Ammon's horn (tissue), 1 donor: ENCODE results near the gene ZNRF2.

ENCODE experiments used
- DNase-seq: peaks from one replicate; pipeline ENCODE4 v3.0.0-alpha.2; 2016; ENCODE audit warnings: low spot score

The ZNRF2 gene

DNA sequence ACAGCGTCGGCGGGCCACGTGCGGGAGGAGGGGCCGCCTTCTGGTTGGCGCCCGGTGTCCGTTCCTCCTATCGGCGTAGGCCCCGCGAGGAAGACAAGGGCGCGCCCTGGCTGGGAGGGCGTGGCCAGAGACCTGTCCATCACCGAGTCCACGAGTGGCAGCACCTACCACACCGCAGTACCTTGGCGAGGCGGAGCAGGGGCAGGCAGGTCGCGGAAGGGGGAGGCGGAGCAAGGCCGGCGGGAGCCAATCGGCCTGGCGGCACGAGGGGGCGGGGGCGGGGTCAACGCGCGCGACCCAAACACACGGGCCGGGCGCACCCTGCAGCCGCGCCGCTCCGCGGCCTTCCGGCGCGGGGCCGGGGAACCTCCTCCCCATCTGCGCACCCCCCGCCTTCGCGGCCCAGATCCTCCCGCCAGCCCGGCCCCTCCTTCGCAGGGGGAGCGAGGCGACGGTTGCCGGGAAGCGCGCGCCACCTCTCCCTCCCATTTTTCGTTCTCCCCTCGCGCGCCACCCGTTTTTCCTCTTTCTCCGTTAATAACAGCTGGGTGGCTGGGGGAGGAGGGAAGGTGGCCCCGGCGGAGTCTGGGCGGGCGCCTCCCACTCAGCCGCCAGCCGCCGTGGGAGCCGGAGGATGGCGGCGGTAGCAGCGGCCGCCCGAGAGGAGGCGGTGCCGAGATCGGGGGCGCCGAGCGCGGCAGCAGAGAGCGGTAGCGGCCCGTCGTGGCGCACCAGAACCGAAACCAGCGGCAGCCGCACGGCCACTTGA, at the start of gene ZNRF2:
ZNRF2 (plus strand) TSS at position 300 of the 769 bp plus-strand sequence. CDS start 761 bp downstream, outside the sequence.
- DNase-seq = peak; percentile 99

DNA sequence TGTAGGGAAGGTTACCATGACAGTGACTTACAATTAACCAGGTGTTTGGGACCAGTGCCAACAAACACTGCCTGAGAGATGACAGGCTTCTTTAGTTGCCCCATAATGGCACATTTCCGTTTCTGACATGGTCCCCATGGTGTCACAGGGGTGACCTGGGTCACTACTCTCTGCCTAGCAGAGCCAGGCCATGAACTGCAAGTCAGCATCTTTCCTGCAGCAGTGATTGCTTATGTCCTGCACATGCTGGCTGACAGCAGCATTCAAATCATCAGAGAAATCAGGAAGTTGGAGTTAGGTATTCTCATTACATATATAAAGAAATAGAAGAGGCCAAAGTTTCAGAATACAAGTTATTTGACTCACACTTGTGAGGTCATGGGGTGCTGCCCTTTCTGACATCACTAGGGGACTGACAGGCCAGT, 47.1 kb upstream of the ZNRF2 start:
- no peak for DNase-seq

DNA sequence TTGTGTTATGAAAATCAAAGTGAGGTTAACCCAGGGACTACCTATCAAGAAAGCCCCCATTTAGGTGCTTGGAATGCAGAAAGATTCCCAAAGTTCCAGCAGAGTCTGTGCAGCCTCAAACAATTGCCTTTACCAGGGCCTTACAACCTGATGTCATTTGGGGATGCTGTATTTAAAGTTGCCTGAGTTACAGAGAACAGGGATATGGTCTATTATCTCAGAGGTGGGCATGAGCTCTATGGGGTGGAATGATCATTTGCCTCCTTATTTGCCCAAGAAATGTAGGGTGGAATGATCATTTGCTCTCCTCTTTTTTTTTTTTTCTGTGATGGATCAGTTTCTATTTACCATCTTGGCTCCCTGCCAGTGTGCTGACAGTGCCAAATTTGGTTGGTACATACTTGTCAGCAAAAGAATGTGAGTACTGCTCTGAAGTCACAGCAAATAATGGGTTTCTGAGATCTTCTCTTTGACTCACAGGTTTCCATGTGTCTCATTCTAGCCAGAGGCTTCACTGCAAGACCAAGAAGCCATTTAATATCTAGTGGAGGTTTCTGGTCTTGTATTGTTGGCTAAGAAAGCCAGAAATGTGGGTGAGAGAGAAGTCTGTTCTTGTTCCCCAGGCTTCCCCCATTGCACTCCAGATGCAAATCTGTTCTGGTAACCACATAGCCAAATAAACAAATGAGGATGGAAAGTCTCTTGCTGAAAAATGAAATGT, 45.5 kb upstream of the ZNRF2 start:
- DNase-seq = peak; percentile 54

DNA sequence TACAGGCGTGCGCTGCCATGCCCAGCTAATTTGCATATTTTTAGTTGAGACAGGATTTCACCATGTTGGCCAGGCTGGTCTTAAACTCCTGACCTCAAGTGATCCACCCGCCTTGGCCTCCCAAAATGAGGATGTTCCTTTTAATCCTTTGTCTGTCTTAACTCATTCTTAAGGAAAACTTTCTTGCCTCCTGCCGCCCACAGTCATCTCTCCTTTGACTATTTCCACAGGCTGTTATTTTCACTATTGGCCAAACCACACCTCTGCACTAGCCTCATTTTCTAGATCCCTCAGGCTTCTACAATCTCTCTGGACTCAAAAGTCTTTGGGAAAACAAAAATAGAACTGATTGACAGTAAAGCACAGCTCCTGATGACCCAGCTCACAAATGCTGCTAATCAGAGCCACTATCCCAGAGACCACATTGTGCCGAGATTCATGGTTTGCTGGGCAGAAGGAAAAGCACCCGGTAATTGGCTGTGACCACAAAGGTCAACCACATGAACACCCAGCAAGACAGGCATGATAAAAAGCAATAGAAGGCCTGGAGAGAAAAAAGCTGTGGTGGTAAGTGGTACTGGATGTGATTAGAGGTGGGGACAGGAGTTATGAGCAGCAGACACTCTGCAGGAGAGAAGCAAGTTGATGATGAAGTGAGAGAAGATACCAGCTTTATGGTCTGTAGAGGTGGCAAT, 44.1 kb upstream of the ZNRF2 start:
- no peak for DNase-seq

DNA sequence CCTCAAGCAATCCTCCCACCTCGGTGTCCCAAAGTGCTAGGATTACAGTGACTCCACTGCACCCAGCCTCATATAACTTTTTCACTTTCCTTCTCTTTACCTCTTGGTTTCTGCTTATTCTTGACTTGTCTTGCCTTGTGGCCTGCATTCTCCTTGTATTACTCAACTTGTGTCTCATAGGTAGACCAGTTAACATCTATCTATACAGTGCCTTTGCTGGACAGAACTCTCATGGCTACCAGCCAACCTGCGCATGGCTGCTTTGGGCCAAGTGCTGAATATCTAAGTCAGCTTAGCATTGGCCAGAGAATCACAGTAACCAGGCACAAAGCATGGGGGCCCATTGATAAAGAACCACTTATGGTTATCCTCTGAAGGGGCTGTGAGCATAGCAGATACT, 42.6 kb upstream of the ZNRF2 start:
- DNase-seq = no peak

DNA sequence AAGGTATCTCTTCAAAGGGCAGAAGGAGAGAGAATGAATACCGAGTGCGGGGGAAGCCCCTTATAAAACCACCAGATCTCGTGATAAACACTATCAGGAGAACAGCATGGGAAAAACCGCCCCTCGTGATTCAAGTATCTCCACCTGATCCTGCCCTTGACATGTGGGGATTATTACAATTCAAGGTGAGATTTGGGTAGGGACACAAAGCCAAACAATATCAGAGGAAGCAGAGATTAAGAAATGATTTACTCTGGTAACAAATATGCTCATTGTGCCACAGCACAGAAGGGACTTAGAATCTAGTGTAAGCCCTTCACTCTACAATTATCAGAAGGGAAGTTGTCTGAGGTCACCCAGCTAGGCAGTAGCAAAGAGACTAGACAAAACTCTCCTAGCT, 40.1 kb upstream of the ZNRF2 start:
- no peak for DNase-seq

DNA sequence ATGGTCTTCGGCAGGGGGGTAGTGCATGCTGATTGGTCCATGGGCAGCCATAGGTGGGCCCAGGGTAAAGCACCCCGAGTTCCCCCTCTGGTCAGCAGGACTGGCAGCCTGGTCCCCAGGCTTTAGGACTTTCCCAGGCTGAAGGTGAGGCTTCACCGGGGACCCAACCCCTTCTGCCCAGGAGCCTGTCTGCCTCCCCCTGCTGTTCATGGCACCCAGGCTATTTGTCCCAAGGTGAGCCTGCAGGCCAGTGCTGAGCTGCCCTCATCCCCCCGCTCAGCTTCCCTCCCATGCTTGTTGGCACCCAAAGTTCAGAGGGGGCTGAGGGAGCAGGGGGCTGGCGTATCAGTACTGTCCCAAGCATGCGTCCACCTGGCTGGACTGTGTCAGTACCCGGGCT, 38.5 kb upstream of the ZNRF2 start:
- DNase-seq = no peak

DNA sequence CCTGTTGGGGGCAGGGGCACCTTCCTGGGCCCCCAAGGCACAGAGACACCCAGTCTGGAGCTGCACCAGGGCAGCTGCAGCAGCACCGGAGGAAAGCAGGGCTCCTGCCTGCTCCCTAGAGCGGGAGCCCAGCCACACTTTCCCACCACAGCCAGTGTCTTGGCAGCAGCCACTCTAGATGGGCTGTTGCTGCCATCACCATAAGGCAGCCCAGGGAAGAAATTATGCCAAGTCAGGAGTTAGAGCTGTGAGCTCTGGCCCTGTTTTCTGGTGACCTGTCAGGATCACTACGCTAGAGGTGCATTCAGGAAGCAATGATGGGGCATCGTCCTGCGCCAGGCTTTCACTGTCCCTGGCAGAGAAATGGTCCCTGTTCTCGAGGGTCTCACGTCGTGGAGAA, 38.0 kb upstream of the ZNRF2 start:
- DNase-seq = no peak

DNA sequence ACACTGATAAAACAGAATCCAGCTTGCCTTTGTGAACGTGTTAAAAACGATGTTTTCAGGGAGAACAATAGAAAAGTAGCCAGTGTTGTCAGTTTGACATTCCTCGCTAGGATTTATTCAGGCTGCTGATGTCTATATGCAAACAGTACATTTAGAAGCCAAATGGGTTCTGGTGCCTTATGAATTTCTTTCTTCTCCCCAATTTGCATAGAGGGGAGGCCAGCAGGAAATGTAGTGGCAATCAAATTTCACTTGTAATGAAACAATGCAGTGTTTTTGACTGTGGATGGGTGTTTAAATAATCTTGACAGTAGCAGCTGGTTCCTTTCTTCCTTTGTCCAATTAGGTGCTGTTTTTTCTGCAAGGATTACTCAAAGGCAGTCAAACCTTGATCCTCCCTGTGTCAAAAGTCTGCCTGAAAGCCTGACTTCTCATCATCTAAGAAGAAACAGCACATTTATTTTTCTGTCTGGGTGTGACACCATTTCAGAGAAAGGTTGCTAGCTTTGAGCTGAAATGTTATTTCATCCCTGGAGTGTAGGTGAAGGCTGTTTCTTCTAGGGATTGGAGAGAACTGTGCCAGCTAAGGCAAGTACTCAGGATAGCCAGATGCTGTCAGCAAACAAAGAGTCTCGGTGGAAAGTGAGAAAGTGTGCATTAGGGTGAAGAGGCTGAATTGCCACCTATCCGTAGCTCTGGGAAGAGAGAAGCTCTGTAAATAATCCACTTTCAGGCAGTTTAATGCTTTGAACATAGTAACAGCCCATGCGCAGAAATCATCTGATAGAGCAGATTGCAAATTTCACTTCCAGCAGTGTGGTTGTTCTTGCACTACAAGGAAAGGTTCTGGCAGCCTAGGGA, 36.6 kb upstream of the ZNRF2 start:
- no peak for DNase-seq

DNA sequence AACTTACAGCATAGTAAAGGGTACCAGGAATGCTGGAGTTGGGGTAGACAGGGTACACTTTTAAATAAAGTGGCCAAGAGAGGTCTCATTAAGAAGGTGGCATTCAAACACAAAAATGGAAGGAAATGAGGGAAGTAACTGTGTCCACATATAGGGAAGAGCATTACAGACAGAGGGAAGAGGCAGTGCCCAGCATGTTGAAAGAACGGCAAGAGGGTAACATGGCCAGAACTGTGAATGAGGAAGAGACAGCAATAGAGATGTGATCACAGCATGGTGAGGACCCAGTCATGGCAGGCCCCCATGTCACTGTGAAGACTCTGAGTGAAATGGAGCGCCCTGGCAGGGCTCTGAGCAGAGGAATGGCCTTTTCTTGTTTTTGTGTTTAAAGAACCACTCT, 35.1 kb upstream of the ZNRF2 start:
- DNase-seq = peak; percentile 28

DNA sequence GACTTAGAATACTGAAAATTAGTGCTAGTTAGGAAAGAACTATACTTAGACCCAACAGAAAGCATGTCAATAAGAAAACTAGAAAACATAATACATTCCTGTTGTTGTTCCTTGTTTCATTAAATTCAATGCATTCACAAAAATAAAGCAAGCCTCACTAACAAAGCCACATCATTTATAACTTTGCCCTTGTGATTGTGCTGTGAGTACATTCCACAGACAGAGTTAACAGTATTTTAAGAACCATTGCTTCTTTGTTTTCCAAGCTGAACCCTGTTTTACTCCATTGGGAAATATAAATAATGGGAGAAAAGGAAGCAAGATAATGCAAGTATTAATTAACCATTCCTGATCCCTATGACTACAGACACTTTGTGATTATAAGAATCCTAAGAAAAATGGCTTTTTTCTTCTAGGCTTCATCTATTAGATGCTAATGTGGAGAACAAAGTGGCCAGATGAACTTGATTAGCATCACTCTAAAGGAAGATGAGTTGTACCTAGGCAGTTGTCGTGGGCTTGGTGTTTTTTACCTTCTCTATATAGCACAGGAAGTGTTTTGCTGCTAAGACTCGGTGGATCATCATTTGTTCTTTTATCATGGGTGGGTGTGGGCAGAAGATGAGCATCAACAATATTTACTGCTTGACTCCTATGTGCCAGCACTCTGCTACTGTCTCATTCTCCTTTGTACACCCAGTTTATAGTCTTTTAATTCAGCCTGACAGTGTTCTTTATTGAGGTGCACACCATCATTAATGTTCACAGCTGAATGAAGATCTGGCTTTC, 34.2 kb upstream of the ZNRF2 start:
- no peak for DNase-seq

DNA sequence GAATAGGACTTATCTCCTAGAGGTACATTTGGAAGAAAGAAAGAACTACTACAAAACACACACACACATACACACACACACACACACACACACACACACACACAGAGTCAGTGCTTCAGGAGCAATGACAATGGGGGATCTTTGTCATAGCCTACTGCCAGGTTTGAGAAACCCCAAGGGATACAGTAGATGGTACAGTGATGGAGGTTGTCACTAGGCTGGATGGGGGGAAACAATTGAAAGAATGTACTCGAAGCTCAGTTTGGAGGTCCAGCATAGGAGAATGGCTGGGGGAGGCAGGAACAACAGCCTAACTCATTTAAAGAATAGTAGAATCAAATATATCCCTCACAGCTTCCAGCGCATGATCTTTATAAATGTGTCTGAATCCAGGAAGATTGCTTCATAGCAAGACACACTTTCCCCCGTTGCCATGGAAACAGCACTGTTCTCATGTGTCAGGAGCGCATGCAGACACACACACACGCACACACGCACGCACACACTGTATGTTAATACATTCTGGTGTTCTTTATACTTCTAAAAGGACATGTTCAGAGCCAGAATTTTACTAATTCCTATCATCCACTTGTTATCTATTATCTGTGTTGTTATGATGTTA, 32.6 kb upstream of the ZNRF2 start:
- DNase-seq = peak; percentile 59

DNA sequence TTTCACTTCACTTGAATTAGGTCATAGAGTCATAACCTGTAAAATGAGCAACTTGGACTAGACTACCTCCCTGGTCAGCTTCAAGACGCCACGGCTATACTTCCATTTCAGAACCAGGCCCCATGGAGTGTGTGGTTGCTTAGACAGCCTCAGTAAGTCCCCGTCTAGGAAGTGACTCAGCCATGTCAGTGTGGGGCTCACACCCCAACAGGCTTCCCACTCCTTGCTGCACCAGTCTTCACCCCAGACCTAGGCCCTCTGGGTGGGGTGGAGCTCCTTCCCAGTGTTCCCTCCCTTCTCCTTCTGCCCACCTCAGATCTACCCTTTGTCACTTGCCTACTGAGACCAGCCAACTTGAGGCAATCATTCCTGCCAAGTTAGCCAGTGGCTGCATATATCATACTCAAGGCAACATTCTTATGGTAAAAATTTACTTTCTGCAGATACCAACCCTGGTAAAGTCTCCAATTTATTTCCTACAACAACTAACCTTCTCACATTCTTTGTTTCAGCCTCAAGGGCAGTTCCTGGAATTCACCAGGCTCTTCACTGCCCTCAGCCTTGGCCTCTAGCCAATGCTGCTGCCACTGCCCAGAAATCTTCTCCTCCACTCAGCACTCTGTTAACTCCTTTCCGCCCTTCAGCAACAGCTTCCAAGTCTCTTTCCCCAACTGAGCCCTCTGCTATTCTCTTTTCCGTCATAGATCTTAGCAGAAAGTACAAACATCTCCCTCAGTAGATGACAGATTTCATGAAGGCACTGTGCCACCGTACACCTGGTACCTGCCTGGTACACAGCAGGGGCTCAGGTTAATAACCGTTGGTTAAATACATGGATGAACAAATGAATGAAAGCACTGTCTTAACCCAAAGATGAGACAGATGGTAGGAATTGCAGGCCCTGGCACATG, 31.3 kb upstream of the ZNRF2 start:
- peak; percentile 78 for DNase-seq

DNA sequence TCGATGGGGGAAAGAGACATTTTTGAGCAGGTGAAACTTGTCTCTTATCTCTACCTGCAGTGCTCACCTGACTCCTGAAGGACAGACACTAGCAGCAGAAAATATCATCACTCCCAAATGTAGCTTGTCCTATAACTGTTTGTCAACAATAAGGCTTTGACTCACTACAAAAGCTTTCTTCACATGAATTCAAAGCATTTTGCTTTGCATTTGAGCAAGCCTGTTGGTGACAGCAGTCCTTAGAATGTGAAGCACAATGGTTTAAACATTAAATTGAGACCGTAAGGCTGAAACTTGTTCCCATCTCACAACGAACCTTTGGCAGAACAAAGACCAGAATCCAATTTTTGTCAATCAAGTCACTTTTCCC, 30.6 kb upstream of the ZNRF2 start:
- DNase-seq = no peak

DNA sequence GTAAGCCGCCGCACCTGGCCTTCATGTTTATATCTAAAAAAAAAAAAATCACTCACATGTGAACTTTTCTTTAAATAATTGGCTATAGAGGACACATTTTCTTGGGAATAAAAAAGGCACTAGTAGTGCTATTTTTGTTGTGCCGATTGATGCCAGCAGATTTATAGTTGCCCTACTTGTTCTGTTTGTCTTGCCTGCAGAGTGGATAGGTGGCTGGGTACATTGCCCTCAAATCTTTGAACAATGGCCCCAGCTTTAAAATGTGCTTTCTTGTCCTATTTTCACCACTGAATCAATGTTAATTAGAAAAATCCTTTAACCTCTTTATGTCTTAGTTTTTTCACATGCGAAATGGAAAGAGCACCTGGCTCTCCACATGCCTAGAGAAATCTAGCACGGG, 30.1 kb upstream of the ZNRF2 start:
- DNase-seq = no peak

DNA sequence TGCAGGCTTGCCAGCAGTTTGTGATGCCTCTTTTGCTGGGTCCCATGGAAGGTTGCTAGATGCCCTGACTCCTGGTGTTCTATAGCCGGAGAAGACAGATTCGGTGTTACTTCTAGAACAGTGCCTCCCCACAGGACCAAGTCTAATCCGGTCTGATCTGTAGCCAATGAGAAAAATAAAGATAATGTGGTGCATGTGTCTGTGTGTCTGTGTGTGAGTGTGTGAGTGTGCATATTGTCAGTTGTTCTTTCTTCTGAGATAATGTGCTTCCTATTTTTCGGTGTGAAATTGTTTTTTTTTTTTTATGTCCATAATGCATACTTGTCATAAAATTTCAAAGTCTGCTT, 29.7 kb upstream of the ZNRF2 start:
- no peak for DNase-seq

DNA sequence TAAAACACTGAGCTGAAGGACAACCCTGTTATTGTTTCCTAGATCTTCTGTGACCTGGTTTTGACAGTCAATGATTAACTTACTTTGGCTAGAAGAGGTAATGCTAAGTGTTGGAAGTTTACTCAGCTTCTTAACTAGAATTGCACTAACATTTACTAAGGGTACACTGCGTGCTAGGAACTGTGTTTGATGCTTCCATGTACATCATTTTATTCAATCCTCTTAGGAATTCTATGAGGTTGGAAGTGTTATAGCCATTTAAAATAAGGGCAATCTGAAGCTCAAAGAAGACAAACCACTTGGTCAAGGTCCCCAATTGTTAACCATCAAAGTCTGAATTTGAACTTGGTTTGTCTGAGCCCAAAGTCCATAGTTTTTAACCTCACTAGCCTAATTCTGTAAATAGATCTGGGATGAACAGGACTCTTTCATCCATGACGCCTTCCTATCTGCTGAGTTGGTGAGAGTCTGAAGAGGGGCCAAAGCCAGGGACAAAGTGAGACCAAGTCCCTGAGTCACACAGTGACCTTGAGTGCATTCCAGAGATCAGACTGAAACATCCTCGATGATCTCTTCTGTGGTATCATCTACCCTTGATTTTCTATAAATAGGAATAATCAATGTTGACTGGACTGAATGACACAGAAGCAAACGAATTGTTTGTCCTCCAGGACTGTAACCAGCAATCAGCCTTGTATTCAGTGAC, 29.2 kb upstream of the ZNRF2 start:
- no peak for DNase-seq

DNA sequence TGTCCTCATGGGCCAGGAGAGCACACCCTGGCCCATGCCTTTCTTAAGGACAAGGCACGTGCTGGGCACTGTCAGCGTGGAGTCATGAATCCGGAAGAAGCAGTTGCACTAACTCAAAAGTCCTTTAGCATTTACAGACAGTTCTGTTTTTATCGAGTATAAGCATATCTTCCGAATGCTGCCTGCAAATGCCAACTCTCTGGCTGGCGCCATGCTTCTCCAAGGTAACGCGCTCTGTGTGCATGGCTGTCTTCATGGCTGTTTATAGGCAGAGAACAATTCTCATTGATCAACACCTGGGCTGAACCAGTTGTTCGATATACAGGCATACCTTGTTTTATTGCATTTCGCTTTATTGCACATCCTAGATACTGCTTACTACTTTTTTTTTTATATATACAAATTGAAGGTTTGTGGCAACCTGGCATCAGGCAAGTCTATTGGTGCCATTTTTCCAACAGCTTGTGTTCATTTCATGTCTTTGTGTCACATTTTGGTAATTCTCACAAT, 28.0 kb upstream of the ZNRF2 start:
- no peak for DNase-seq

DNA sequence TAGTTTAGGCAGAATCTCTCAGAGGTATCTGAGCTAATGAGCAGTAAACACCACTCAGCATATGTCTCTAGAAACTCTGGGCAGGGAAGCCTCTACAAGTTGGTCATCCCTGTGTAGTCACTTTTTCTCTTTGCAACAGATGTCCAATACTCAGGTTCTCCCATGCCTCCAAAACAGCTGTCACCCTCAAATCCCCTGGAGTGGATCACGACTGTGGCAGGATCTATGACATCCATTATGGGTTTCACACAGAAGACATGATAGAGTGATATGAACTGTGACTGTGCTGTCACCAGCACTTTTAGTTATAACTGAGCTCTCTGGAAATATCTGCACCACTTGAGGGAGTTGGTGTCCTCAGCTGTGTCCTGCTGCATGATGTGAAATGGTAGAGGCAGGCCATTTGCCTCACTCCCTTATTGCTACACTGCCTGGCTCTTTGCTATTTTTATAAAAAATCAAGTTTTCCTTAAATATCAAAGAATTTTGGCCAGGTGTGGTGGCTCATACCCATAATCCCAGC, 24.1 kb upstream of the ZNRF2 start:
- no peak for DNase-seq
